ENCODE results near the gene BCL2A1. TPM values are rescaled to one million over a fixed set of nuclear protein-coding genes. Genes with fewer than 3 reads are reported as not detected.

Gene BCL2A1
- polyA plus RNA-seq, 1 donor (not counting 4 experiments of a cell fraction or from before 2014, with no cell fraction given), result 0.10 TPM

- TF ChIP-seq EZH2 (IDR thresholded peaks at IDR 0.05; ENCODE audit: low read length), result no peak
- TF ChIP-seq CTCF (optimal IDR thresholded peaks at IDR 0.05 in 1 of 3, IDR thresholded peaks at IDR 0.05 in 1 of 3, conservative IDR thresholded peaks at IDR 0.05 in 1 of 3; ENCODE audit: extremely low read depth in 1 of 3, insufficient read depth in 2 of 3, low read length in 3 of 3), result no peak
- H3K4me2 ChIP-seq (ENCODE audit: control insufficient read depth, extremely low read depth, insufficient read depth, low read depth, low read length), result no peak overlapping the region
- dilution Hi-C loops (cut with MboI; ENCODE audit: extremely low pct_ligation_motif_present, low sequenced_read_pairs), result no loop called here
- no peak overlapping the region for H3K4me3 ChIP-seq (ENCODE audit: control insufficient read depth in 2 of 3, extremely low read depth in 1 of 3, insufficient read depth in 2 of 3, low read depth in 1 of 3, low read length in 3 of 3)
- no peaks in the 10 kb centered on the region for H3K9me3 ChIP-seq (ENCODE audit: control insufficient read depth, low read depth, low read length)
- no peak overlapping the region for H3K27ac ChIP-seq (ENCODE audit: control insufficient read depth, insufficient read depth, low read length)
- no peaks in the 10 kb centered on the region for H4K20me1 ChIP-seq (ENCODE audit: control insufficient read depth, extremely low read depth, insufficient read depth, low read length)
- H3K9ac ChIP-seq (ENCODE audit: control insufficient read depth, extremely low read depth, insufficient read depth, low read length), result no peak overlapping the region
- H3K4me1 ChIP-seq (ENCODE audit: control insufficient read depth, extremely low read depth, insufficient read depth, low read length), result no peaks in the 10 kb centered on the region
- no peaks in the 10 kb centered on the region for H3K36me3 ChIP-seq (ENCODE audit: control insufficient read depth in 2 of 2, extremely low read depth in 1 of 2, insufficient read depth in 2 of 2, low read length in 2 of 2)
- H3K27me3 ChIP-seq (ENCODE audit: control insufficient read depth, extremely low read depth, insufficient read depth, low read length), result no peaks in the 10 kb centered on the region
- DNase-seq (ENCODE audit: low read depth, low spot score) (no peak), FAIRE-seq (no peak)
- H2AFZ ChIP-seq (ENCODE audit: control insufficient read depth, low read length), result no peak overlapping the region
- no peaks in the 10 kb centered on the region for H3K9me1 ChIP-seq (ENCODE audit: control insufficient read depth, extremely low read depth, insufficient read depth, low read length)
- no peaks in the 10 kb centered on the region for H3K79me2 ChIP-seq (ENCODE audit: control insufficient read depth, insufficient read depth, low read length)
Observed at GRCh38 chr15:79954661-79955060, 16.3 kb downstream of the BCL2A1 start.

DNA sequence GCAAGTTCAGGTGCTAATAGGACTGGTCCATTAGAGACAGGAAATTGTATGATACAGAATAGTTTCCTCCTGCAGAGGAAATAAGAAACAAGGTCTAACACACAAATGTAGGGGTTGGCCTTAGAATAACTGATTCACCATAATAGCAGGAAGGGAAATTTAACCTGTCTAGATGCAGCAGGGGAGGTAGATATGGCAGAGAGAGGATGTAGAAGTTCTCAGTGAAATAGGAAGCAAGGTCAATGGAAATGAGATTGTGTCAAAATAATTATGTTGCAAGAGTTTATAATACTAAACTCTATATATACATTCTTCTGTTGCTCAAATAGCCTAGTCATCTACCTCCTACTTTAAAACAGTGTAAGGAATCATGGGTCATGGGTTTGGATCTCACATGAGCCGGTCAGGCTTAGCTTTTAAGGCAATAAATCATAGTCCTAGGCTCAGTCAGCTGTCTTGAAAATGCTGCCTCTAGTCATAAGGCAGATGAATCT lies 17.0 kb downstream of the BCL2A1 start:
- Histone ChIP-seq H3K9me3 (ENCODE audit: control insufficient read depth, low read depth, low read length) (no peaks in the 10 kb centered on the region), H3K27ac (ENCODE audit: control insufficient read depth, insufficient read depth, low read length) (no peak overlapping the region), H3K27me3 (ENCODE audit: control insufficient read depth, extremely low read depth, insufficient read depth, low read length) (no peaks in the 10 kb centered on the region), H2AFZ (ENCODE audit: control insufficient read depth, low read length) (no peak overlapping the region), H3K4me2 (ENCODE audit: control insufficient read depth, extremely low read depth, insufficient read depth, low read depth, low read length) (no peak overlapping the region), H3K4me1 (ENCODE audit: control insufficient read depth, extremely low read depth, insufficient read depth, low read length) (no peaks in the 10 kb centered on the region), H3K9me1 (ENCODE audit: control insufficient read depth, extremely low read depth, insufficient read depth, low read length) (no peaks in the 10 kb centered on the region), H3K79me2 (ENCODE audit: control insufficient read depth, insufficient read depth, low read length) (no peaks in the 10 kb centered on the region), H4K20me1 (ENCODE audit: control insufficient read depth, extremely low read depth, insufficient read depth, low read length) (no peaks in the 10 kb centered on the region), H3K9ac (ENCODE audit: control insufficient read depth, extremely low read depth, insufficient read depth, low read length) (no peak overlapping the region), H3K4me3 (ENCODE audit: control insufficient read depth in 2 of 3, extremely low read depth in 1 of 3, insufficient read depth in 2 of 3, low read depth in 1 of 3, low read length in 3 of 3) (no peak overlapping the region), H3K36me3 (ENCODE audit: control insufficient read depth in 2 of 2, extremely low read depth in 1 of 2, insufficient read depth in 2 of 2, low read length in 2 of 2) (no peaks in the 10 kb centered on the region)
- dilution Hi-C loops (cut with MboI; ENCODE audit: extremely low pct_ligation_motif_present, low sequenced_read_pairs), result no loop called here
- no peak for FAIRE-seq
- DNase-seq (ENCODE audit: low read depth, low spot score), result no peak
- TF ChIP-seq EZH2 (IDR thresholded peaks at IDR 0.05; ENCODE audit: low read length) (no peak), CTCF (optimal IDR thresholded peaks at IDR 0.05 in 1 of 3, IDR thresholded peaks at IDR 0.05 in 1 of 3, conservative IDR thresholded peaks at IDR 0.05 in 1 of 3; ENCODE audit: extremely low read depth in 1 of 3, insufficient read depth in 2 of 3, low read length in 3 of 3) (no peak)
